ENCODE results near the gene PAEP.

GRCh38 chr9:135602789-135603481 is 41.4 kb downstream of the PAEP start:
- peak; percentile 12 to 43 (median 18) for TF ChIP-seq CTCF (IDR thresholded peaks at IDR 0.05)
- no peak for TF ChIP-seq POLR2A (IDR thresholded peaks at IDR 0.05)

All from uterus (tissue), 2 donors.